Smooth muscle cell of the brain vasculature (primary cell): ENCODE data around the gene FCER2.
"Not testable (repeated sequence)": the region's sequence is repeated elsewhere in the genome, so short reads cannot be mapped to it uniquely, and the experiment has no call there.

ENCODE experiments used
- DNase-seq: peaks from one replicate; pipeline ENCODE4 v3.0.0-alpha.2; 2012; ENCODE audit warnings: low read depth, low spot score

The FCER2 gene

GRCh38 chr19:7701654-7702457 is at the start of gene FCER2:
TSS of gene FCER2 (minus strand) at chr19:7702131. CDS start at chr19:7699760, 2,371 bp downstream.
- DNase-seq = no peak

- DNase-seq = no peak
These were observed 49.3 kb upstream of the FCER2 start for GRCh38 chr19:7751157-7751783.

- DNase-seq = no peak
These were observed 46.8 kb upstream of the FCER2 start for GRCh38 chr19:7748756-7749155.

GRCh38 chr19:7748171-7748570 is 46.2 kb upstream of the FCER2 start:
- no peak for DNase-seq

GRCh38 chr19:7746903-7747884 is 45.3 kb upstream of the FCER2 start, which contains the start of gene CD209:
TSS of gene CD209 (minus strand) at chr19:7747534. CDS start at chr19:7747511, 23 bp downstream.
- DNase-seq = no peak

- not testable (repeated sequence) for DNase-seq
These were observed 44.4 kb upstream of the FCER2 start for GRCh38 chr19:7746306-7746705.

- no peak for DNase-seq
These were observed 43.1 kb upstream of the FCER2 start for GRCh38 chr19:7744871-7745650.

- no peak for DNase-seq
These were observed 42.4 kb upstream of the FCER2 start for GRCh38 chr19:7744199-7744786.

- DNase-seq = no peak
These were observed 41.5 kb upstream of the FCER2 start for GRCh38 chr19:7743425-7743841.

- DNase-seq = no peak
These were observed 41.1 kb upstream of the FCER2 start for GRCh38 chr19:7742991-7743390.

GRCh38 chr19:7742575-7742974 is 40.6 kb upstream of the FCER2 start:
- DNase-seq = no peak

GRCh38 chr19:7740682-7741054 is 38.7 kb upstream of the FCER2 start:
- DNase-seq = no peak

GRCh38 chr19:7739801-7740681 is 38.1 kb upstream of the FCER2 start:
- no peak for DNase-seq

GRCh38 chr19:7739211-7739755 is 37.4 kb upstream of the FCER2 start:
- DNase-seq = no peak

- DNase-seq = no peak
These were observed 36.1 kb upstream of the FCER2 start for GRCh38 chr19:7738023-7738422.

- DNase-seq = no peak
These were observed 35.3 kb upstream of the FCER2 start for GRCh38 chr19:7737215-7737614.

- no peak for DNase-seq
These were observed 34.2 kb upstream of the FCER2 start for GRCh38 chr19:7736148-7736547.

- no peak for DNase-seq
These were observed 32.6 kb upstream of the FCER2 start for GRCh38 chr19:7734220-7735203.
